GM04503 (cell line): Measurements from ENCODE around the gene TNNT1.
"Not testable (repeated sequence)": the region's sequence is repeated elsewhere in the genome, so short reads cannot be mapped to it uniquely, and the experiment has no call there.

Experiments used
- DNase-seq: peaks from one replicate; pipeline ENCODE4 v3.0.0-alpha.2; 2012; ENCODE audit warnings: low read depth

Gene TNNT1

DNA sequence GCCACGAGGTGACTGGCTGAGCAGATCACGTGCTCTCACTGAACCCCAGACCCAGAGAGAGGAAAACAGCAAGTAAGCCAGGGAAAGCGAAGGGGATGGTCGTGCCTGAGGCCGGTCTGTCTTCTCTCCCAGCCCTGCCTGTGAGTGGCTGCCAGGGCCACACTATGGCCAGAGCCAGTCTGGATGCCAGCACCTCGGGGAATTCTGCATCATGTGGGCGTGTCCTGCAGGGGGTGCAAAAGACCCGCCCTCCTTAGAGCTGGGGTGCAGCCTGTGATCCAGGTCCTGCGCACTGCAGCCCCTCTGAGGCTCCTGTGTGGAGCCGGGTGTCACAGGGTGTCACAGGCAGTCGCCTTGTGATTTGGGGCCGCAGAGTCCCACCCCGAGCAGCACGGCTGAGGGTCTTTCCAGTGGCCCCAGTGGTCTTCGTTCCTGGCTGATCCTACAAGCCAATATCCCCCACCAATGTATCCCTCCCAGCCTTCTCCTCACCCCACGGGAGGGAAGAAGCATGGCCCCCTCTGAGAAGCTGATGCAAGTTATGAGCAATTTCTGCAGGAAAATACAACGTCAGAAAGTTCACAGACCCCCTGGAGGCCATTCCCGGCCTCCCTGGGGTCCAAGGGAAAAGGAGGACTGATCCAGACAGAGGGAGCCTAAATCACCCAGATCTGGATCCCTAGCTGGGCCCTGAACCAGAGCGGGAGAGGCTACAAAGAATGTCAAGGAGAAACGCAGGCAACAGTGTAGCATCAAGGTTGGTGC lies 39.3 kb downstream of the TNNT1 start:
- no peak for DNase-seq

DNA sequence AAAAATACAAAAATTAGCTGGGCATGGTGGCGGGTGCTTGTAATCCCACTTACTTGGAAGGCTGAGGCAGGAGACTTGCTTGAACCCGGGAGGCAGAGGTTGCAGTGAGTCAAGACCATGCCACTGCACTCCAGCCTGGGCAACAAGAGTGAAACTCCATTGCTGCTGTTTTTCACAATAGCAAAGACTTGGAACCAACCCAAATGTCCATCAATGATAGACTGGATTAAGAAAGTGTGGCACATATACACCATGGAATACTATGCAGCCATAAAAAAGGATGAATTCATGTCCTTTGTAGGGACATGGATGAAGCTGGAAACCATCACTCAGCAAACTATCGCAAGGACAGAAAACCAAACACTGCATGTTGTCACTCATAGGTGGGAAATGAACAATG lies 41.8 kb downstream of the TNNT1 start:
- not testable (repeated sequence) for DNase-seq

DNA sequence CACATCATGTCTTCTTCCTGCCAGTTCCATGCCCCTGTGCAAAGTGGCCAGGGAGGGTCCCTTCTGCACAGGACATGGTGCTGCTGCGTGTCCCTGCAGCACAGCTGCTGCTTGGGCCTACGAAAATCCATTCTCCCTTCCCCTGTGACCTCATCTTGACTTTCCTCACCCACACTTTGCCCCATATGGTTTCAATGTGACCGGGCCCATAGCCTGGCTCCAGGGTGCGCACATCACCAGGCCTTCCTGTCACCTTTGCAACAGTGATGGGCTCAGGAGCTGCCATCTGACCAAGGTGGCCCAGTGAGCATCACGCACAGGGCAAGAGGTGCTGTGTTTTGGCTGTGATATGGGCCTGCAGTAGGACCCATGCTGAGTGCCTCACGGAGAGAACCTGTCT lies 42.4 kb downstream of the TNNT1 start:
- no peak for DNase-seq

DNA sequence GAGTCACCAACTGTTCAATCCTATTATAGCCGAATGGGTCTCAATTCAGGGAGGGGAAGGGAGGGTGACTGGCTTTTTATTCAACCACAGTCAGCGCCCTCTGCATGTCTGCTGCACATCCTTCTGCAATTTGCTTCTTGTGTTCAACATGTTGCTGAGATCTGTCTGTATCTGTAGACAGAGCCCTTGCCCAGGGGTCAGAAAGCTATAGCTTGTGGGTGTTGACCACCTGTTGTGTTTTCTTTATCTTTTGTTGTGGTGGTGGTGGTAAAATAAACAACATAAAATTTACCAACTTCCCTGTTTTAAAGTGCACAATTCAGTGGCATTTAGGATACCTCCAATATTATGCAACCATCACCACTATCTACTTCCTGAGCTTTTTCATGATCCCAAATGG lies 43.8 kb downstream of the TNNT1 start:
- no peak for DNase-seq

DNA sequence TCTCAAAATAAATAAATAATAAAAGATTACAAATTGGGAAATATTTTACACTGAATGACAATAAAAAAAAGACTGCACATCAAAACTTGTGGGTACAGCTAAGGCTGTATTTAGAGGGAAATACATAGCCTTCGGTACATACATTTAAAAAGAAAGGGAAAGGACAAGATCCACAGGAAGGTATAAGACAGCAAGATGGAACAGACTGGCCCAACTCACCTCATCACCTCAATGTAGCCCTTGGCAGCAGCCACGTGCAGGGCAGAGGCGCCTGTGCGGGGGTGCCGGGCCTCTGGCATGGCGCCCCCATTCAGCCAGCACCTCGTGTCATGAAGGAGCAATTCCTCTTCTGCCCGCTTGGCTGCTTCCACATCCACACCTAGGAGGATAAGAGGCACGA lies 45.8 kb downstream of the TNNT1 start:
- DNase-seq, result no peak

DNA sequence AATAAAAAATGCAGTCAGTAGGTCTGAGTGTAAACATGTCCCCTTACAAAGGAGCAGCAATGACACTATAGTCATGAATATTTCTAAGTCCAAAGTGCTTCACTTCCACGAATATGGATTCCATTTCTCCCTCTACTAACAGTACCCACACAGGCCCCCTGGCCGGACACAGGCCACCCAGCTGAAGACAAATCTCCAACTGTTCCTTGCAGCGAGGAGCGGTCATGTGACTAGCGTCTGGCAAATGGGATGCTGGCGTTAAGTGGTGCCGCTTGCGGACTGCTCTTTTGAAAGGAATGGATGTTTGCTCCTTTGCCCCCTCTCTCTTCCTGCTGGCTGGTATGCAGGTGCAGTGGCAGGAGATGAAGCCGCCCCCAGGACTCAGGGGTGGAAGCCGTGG lies 47.7 kb downstream of the TNNT1 start:
- DNase-seq, result no peak

DNA sequence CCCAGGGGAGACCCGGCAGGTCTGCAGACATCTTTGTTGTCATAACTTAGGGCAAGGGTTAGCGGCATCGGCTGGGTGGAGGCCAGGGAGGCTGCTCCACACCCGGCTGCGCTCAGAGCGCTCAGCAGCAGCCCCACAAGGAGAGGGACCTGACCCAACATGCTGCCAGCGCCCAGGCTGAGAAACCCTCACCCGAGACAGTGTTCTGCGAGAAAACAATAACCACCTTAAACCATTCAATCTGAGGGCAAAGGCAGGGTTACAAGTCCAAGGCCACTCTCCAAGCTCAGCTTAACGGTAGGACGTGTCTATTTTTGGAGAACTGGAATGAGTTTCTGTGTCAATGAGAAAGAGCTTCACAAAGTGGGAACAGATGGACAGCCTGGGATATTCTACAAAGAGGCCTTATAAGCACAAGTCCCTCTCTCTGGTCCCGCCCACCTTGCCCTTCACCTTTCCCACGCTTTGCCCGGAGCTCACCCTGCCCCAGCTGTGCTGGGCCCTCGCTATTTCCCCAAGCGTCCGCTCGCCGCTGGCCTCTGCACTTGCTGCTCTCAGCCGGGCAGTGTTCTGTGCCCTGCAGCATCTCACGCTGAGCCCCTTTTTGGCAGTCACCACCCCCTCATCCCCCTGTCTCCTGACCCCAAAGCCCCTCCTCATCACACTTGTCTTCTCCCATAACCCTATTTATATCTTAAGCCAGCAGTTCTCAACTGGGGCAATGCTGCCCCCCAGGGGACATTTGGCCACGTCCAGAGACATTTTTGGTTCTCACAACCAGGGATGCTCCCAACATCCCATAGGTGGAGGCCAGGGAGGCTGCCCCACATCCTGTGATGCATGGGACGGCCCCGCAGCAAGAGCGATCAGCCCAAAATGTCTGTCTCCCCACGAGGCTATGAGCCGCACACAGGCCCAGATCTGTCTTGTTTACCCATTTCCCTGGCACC lies 49.2 kb downstream of the TNNT1 start:
- DNase-seq, result no peak

DNA sequence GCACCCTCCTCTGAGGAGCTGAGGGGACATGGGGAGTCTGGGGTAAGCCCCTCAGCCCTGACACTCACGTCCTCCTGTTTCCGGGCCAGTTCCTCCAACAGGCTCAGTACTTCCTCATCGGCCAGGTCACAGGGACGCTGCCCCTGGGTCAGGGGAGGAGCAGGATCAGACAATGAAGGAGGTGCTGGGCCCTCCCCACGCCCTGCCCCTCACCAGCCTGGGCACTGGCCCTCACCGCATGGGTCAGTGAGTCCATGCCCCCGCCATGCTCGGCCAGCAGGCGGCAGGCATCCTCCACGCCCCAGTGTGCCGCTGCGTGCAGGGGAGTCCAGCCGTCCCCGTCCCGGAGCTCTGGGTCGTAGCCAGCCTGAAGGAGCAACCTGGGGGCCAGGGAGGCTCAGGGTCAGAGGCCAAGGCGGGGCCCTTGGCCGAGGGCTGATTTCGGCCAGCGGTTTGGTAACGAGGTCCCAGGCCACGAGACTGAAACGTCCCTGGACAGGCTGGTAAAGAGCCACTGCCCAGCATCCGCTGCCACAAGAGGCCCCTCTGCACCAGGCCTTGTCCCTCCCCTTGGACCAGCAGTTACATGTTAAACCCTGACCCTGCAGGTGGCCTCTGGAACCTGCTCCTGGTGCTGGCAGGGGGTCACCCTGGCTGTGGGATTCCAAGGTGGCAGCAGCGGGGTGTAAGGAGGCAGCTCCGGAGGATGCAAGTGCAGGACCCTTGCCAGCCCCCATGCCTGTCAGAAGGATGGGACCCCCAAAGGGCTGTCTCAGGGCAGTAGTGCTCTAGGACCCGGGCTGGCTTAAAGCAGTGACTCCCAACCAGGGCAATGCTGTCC lies 50.1 kb downstream of the TNNT1 start:
- DNase-seq, result no peak

DNA sequence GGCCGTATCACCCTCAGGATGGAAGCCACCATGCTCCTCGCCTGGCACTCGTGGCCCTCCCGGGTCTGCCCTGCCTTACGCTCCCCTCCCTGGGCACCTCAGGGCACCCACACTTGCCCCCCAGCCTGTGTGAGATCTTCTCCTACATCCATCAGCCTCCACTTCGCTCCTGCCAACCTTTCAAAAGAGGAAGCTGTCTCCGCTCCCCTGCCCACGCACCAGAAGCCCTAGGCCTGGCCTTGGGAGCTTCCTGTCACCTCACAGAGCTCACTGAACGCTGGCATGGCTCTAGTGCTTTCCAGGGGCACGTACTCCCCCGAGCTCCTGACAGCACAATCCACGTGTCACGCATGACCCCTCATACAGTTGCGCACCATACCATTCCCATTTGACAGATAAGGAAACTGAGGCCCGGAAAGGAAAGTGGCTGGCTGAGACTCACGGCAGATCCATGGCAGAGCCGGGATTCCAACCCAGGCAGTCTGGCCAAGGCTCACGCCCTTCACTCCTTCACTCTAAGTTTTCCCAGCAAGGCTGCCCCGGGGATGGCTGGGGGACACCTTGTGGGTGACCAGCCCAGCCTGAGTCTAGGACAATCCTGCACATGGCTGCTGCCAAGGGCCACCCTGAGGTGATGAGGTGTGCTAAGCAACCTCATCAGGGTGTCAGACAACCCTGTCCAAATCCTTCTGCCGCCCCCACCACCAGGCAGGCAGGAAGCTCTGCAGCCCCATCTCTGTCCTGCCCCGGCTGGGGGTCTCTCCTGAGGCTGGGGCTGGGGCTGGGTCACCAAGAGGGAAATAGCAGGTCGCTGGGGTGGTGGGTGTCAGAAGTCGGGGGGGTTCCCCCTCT lies 50.9 kb downstream of the TNNT1 start:
- DNase-seq, result no peak

DNA sequence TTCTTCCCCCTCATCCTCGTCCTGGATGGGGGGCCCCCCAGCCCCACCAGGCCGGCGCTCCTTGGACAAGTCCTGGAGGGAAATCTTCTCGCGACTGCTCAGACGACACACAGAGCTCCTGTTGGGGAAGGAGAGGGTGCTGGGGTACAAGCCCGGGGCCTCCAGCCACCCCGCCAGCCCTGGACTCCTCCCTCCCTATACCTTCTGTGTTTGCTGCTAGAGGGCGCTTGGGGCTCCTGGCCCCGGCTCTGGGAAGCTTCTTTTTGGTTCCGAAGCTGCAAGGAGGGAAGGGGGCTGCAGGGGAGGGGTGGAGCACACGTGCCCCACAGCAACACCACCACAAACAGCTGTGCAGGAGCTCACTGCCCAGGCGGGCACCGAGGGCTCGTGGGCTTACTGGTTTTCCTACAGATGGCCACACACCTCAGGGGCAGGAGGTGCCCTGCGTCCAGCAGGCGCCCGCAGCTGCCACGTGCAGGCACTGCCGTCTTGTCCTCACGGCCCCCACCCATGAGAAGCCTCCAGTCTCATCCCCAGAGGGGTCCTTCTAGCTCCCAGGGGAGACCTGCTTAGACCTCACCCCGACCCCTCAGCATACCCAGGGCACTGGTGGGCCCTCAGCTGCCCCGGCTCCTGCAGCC lies 52.8 kb downstream of the TNNT1 start:
- DNase-seq, result no peak

DNA sequence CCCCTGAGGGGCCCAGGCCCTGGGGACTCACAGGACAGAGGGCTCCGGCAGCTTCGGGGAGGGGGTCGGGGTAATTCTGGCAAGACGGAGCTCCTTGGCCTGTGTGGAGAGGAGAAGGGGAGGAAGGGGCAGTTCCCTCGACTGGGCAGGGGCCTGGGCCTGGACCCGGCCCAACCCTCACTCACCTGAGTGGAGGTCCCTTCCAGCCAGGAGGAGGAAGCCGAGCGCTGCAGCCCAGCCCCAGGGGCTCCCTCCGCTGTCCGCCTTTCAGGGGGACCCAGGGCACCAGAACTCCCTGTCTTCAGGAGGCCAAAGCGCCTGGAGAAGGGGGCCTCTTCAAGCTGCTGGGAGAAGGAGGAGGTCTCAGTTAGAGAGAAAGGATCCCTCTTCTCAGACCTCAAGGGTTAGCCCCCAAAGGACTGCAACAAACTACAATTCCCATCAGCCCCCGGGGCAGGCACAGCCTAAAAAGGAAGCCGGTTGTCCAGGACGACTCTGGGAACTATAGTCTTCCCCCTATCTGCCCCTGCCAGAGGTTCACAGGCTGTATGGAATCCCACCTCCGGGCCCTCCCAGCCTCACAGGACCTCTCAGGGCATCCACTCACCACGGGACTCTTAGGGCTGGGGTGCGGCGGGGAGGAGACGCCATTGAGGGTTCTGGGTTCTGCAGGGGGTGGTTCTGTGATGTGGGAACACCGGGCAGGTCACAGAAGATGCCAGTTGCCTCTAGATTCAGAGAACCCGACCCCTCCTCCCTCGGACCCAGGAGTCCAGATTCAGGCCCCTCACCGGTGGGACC lies 53.5 kb downstream of the TNNT1 start:
- DNase-seq, result no peak

DNA sequence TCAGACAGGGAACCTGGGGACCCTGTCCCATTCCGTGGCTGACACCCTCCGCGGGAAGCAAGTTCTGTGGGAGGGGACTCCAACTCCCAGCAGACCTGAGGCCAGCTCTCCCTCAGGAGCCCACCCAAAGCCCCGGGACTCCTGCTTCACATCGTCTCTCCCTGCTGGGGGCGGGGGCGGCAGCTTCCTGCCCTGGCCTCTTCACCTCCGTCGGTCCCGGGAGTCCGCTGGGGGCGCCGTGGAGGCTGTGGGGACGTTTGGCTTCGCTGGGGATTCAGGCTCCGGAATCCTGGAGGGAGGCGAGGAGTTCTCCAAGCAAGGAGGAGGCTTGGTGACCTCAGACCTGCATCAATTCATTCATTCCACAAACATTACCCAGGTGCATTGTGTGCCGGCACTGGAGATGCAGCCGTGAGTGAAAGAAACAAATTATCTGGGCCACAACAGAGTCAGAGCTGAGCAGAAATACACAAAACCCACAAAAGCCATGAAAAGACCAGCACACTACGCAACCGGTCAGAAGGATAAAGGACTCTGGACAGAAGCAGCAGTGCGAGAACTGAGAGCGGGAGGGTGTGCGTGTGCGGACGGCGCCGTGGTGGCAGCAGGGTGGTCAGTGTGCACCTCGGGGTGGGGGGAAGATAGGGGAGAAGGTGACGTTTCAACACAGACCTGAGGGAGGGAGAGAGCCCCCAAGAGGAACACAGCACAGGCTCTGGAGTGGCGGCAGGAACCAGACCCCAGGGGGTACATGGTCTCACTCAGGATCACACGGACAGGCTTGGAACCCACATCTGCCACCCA lies 54.3 kb downstream of the TNNT1 start:
- DNase-seq, result no peak

DNA sequence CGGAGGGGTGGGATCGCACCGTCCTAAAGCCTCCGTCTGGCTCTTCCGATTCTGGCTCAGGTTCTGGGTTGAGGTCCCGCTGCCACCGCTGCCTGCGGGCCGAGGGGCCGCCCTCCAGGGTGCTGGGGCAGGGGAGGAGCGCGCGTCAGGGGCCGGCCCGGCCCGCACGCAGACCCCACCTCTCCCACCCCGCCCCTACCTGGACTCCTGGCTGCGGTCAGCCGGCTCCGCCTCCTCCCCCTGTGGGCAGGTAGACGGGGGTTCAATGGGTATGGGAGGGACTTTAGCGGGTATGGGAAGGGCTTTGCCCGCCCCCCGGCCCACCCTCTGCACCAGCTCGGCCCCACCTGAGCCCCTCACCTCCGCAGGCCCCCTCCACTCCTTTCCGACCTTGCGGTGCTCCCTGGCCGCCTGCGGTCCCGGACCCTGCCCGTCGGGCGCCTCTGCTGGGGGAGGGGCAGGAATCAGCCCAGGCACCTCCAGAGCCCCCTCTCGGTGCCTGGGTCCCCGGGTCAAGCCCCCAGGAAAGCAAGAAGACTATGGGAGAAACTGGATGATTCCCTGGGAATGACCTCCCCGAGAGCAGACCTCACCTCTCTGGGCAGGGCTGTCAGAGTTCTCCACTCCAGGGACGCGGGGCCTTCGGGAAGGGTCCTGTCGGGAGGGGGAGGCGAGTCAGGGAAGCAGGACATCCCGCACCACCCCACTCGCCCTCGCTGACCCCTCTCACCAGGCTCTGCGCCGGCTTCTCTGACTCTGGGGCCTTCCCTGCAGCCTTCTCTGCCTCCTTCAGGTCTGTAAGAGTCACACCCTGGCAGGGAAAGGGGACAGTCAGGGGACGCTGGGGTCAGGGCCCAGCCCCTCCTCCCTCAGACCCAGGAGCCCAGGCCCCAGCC lies 56.3 kb downstream of the TNNT1 start:
- no peak for DNase-seq

DNA sequence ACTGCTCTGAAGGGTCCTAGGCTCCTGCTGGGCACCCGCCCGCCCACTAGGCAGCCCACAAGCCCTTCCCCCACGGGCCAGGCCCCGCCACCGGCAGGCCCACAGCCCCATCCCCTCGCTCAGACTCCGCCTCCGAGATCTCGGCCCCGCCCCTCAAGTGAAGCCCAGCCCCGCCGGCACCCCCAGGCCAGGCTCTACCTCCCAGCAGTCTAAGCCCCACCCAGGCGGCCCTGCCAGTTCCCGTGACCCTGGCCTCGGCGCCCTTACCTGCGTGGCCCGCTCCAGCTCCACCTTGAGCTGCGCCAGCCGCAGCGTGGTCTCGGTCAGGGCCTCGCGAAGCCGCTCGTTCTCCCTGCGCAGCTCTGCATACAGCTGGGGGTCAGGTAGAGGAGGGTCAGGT lies 57.1 kb downstream of the TNNT1 start:
- no peak for DNase-seq

DNA sequence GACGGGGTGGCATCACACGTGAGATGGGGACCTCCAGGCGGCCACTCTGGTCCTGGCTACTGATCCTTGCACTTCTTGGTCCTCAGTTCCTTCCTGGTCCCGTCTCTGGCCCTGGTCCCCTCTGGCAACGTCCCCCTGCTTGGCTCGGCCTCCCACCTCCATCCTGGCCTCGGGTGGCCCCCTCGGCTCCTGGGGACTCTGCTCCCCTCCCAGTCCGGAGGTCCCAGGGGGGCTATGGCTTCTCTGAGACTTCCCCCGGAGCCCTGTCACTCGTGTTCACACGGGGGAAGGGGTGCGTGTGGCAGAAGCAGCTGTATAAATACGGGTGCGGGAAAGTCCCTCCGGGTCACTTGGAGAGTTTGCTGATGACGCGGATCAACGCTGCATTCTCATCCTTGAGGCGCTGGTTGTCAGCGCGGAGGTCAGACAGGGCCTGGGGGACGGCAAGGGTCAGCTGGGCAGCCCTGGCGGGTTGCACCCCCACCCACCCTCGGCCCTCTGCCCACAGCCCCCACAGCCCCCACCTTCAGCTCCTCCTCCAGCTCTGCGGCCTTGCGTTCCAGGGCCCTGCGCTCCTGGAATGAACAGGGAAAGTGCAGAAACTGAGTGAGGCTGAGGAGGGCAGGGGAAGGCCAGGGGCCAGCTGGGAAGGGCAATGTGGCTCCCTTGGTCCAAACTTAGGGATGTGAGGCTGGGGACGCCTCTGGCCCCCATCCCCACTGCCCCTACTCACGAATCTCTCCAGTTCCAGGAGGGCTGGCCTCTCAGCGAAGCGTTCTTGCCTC lies 57.7 kb downstream of the TNNT1 start:
- DNase-seq, result no peak

DNA sequence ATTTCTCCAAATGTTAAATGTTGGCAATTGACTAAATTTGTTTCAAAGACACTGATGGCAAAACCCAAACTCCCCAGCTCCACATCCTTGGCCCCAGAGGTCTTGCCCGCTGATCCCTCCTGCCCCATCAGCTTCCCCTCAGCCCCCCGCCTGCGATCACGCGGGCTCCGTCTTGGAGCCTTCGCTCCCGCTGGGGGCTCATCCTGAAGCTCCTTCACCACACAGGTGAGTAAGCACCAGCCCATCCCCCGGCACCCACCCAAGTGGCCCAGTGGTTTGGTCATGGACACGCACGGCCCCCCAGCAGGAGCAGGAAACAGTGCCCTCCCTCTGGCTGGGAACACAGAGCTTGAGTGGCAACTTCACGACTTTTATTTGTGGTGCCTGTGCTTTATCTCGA lies 58.4 kb downstream of the TNNT1 start:
- no peak for DNase-seq

DNA sequence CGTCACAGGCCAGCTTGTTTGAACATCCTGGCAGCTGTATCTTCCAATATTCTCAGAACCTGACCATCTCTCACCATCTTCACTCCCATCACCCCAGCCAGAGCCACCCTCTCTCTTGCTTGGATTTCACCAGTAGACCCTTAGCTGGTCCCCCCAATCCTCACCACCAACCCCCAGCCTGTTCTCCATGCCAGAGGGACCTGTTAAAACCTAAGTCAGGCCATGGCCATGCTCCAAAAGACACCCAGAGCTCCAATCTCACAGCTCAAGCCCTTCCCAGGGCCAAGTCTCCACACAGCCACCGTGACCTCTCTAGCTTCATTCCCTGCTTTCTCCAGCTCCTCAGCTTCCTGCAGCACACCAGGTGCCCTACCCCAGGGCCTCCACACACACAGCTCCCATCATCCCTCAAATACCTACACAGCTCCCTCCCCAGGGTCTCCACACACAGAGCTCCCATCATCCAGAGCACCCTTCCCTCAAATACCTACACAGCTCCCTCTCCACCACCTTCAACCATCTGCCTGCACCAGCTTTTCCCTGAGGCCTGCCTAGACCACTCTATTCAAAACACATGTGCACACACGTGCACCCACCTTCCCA lies 59.6 kb downstream of the TNNT1 start:
- no peak for DNase-seq
